Stimulated activated CD4-positive, alpha-beta T cell treated with anti-CD3 and anti-CD28 coated beads, Interleukin-4, amount 100 ng/mL, for 4 hours (primary cell): ENCODE data around the gene RSPH3.
"Not testable (repeated sequence)": the region's sequence is repeated elsewhere in the genome, so short reads cannot be mapped to it uniquely, and the experiment has no call there.

Experiments
- DNase-seq, 2 experiments: peaks; one replicate each; pipeline ENCODE4 v3.0.0-alpha.2; 2020

Gene RSPH3

DNA sequence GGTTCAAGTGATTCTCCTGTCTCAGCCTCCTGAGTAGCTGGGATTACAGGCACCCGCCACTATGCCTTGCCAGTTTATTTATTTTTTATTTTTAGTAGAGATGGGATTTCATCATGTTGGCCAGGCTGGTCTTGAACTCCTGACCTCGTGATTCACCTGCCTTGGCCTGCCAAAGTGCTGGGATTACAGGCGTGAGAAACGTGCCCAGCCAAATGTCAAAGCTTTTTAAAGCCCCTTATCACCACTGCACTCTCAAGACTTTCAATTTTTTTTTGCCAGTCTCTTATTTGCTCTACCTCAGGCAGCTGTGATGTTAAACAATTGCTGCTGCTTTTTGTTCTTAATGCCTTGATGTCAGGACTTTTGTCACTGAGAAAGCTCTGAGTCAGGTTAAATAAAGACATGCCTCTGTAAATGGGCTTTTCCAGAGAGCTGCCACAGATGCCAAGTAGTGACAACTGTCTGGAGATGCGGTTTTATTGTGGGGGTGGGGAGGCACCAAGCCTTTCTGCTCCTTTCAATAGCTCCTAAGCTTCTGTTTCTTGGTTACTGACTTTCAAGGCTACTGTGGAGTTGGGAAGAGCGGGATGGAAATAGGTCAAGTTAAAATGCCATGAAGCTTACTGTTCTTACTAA, 29.2 kb downstream of the RSPH3 start:
- DNase-seq: no peak

DNA sequence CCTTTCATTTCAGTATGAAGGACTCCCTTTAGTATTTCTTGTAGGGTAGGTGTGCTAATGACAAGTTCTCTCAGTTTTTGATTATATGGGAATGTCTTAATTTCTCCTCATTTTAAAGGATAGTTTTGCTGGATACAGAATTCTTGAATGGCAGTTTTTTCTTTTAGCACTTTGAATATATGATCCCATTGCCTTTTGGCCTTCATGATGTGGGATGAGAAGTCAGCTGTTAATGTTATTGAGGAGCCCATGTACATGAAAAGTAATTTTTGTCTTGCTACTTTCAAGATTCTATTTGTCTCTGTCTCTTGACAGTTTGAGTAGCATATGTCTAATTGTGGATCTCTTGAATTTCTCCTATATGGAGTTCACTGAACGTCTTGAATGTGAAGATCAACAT, 30.9 kb downstream of the RSPH3 start:
- no peak for DNase-seq

GRCh38 chr6:158963020-158963808, 36.8 kb downstream of the RSPH3 start:
- DNase-seq: no peak

GRCh38 chr6:158962371-158962770, 37.6 kb downstream of the RSPH3 start:
- no peak for DNase-seq

GRCh38 chr6:158960026-158960425, 40.0 kb downstream of the RSPH3 start:
- no peak for DNase-seq

GRCh38 chr6:158959552-158959951, 40.5 kb downstream of the RSPH3 start:
- DNase-seq: no peak

GRCh38 chr6:158958504-158959386, 41.3 kb downstream of the RSPH3 start:
- DNase-seq: peak in 1 of 2 experiments; percentile 15

DNA sequence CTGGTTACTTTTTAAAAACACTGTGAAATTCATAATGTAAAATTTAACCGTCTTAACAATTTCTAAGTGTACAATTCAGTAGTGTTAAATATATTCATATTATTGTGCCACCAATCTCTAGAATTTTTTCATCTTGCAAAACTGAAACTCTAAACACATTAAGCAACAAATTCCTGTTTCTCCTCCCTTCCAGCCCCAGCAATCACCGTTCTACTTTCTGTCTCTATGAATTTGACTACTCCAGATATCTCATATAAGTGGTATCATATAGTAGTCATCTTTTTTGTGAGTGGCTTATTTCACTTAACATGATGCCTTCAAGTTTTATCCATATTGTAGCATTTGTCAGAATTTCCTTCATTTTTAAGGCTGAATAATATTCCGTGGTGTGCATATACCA, 44.7 kb downstream of the RSPH3 start:
- DNase-seq: no peak

DNA sequence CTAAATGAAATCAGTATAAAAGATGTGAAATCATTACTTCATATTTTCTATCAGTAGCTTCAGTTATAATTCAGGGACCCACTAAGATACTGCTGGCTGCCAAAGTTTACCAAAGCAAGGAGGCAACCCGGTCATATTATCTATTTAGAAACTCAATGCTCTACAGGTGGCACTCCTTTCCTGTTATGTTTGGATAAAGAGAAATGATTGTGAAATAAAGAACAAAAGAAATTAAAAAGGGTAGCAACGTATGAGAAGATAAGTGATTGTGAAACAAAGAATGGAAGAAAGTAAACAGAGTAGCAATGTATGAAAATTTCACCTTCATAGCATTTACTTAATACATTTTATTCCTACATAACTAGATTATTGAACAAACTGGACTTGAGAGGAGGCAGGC, 45.2 kb downstream of the RSPH3 start:
- DNase-seq: no peak

GRCh38 chr6:158952011-158952410, 48.0 kb downstream of the RSPH3 start:
- DNase-seq: not testable (repeated sequence)

GRCh38 chr6:158951565-158951964, 48.4 kb downstream of the RSPH3 start:
- not testable (repeated sequence) for DNase-seq

GRCh38 chr6:158947284-158947683, 52.7 kb downstream of the RSPH3 start:
- DNase-seq: no peak

DNA sequence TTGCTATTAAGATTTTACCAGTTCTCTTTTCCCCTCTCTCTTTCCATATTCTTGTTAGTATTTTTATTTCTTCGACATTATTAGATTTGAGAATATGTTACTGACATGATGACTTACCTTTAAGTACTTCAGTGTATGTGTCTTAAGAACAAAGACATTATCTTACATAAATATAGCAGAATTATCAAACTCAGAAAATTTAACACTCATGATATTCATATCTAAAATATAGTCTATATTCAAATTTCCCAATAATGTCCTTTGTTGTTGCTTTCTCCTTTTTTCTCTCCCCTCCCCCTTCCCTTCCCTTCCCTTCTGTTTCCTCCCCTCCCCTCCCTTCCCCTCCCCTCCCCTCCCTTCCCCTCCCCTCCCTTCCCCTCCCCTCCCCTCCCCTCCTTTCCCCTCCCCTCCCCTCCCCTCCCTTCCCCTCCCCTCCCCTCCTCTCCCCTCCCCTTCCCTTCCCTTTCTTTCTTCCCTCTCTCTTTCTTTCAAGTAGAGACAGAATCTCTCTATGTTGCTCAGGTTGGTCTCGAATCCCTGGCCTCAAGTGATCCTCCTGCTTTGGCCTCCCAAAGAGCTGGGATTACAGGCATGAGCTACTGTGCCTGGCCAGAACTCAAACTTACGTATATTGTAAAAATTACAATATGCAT, 56.5 kb downstream of the RSPH3 start:
- no peak for DNase-seq

- no peak for DNase-seq
Measured at GRCh38 chr6:158942349-158942748, 57.7 kb downstream of the RSPH3 start.

DNA sequence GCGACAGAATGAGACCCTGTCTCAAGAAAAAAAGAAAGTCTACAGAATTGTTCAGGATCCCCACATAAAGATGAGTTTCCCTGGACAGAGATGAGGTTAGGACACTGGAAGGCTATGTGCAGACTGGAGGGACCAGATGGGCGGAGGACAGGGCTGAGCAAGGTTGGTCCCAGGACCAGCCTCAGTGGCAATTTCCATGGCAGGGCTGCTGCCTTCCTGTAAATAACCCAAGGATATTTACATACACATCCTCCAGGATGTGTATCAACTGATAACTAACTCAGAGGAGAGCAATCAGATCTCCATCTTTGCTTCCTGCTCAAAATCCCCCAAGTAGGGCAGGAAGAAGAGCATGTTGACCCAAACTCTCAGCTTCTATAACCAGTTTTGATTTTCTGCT, 58.8 kb downstream of the RSPH3 start:
- DNase-seq: no peak

DNA sequence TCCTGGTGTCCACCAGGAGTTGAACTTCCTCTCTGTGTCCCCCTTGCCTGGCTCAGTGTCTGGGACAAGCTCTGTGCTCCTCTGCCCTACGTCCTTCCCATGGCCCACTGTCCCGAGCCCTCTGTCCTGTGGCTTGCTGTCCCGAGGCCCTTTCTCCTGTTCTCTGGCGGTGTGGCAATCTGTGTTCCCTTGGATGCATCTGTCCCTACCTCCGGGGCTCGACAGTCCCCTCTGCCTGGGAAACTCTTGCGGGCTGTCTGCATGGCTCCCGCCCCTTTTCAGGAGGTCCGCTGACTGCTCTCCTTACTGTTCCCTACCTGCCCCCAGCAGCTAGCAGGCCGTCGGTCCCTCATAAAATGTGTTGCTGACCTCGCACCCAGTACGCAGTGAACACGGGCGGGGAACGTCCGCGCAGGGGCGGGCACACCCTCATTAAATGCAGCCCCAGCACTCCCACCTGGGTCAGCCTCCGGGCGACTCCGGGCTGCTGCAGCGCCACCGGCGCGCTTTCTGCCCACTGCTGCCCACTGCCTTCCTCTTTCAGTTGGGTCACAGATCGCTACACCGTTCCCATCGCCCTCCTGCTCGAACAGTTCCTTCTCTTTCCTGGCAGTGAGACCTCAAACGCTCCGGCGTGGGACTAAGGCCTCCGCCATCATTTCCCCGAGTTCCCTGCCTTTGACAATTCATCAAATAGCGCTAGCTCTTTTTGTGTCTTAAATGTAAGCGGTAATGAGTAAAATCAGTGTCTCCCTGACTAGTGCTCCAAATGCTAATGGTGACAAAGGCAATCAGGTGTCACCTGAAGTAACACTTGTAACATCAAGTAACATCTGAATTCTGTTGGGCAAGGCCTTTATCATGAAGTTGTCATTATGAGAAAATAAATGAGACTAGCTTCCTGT, 60.5 kb downstream of the RSPH3 start:
- no peak for DNase-seq

GRCh38 chr6:158938811-158939254, 61.2 kb downstream of the RSPH3 start:
- DNase-seq: peak; percentile 13 to 14

DNA sequence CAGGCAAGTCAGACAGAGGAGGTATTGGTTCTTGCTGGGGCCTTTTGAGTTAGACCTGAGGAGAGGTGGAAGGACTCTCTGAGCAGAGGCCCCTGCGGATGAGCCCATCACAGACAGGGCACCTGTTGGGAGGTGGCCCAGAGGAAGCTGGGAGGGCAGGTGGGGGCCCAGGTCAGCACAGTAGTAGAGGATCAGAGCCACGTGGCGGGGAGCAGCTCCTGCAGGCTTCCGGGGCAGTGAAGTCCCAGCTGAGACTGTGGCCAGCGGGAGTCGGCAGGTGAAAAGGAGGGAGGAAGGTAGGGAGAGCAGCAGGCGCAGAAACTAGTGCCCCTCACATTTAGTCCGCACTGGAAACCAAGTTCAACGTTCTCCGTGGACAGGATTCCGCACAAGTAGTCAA, 61.8 kb downstream of the RSPH3 start:
- no peak for DNase-seq

DNA sequence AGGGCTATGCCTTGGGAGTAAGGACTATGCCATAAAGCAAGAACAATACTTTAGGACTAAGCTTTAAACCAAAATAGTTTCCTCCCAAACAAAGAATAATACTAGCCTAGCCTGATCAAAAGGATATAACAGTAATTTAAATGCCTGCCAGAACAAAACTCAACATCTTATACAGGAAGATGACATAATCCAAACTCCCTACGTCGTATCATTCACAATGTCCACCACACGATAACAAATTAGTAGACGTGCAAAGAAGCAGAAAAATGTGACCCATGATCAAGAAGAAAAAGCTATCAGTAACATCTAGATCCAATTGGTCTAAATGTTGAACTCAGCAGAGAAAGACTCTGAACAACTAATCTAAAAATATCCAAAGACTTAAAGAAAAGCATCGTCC, 65.8 kb downstream of the RSPH3 start:
- no peak for DNase-seq

- no peak for DNase-seq
Measured at GRCh38 chr6:158933079-158933595, 66.9 kb downstream of the RSPH3 start.

DNA sequence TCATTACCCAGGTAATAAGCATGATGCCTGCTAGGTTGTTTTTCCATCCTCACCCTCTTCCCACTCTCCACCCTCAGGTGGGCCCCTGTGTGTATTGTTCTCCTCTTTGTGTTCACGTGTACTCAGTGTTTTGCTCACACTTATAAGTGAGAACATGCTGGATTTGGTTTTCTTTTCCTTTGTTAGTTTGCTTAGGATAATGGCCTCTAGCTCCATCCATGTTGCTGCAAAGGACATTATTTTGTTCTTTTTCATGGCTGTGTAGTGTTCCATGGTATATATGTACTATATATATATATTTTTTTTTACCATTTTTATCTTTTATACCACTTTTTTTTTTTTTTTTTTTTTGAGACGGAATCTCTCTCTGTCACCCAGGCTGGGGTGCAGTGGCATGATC, 71.9 kb downstream of the RSPH3 start:
- DNase-seq: no peak

DNA sequence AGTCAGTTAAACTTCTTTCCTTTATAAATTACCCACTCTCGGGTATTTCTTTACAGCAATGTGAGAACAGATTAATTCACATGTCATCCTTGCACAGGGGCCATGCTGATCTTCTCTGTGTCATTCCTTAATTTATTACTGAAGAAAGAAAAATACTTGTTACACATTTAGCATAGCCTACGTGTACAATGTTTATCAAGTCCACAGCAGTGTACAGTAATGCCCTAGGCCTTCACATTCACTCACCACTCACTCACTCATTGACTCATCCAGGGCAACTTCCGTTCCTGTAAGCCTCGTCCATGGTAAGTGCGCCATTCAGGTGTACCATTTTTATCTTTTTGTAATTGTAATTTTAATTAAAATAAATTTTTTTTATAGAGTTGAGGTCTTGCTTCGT, 73.6 kb downstream of the RSPH3 start:
- DNase-seq: no peak
